DND-41 (cell line): ENCODE results near the gene ACAD8.

Source experiments
- CTCF ChIP-seq: IDR thresholded peaks from 2 replicates; pipeline ENCODE4 v1.5.1; 2012; ENCODE audit warnings: borderline replicate concordance, low read length, moderate library complexity, mild to moderate bottlenecking; ENCODE audit not compliant: poor library complexity, severe bottlenecking; ENCODE audit errors: extremely low read depth
- EZH2 ChIP-seq: IDR thresholded peaks from 3 replicates; pipeline ENCODE4 v1.6.1; 2012; ENCODE audit warnings: borderline replicate concordance, low read depth, mild to moderate bottlenecking, moderate library complexity, low read length, inconsistent platforms; ENCODE audit not compliant: severe bottlenecking

- no peak for TF ChIP-seq CTCF
- no peak for TF ChIP-seq EZH2
These were observed 3.1 kb upstream of the ACAD8 start for GRCh38 chr11:134250246-134250645.
